GM21528 (cell line): ENCODE data around the gene CDKAL1.
"Not testable (repeated sequence)": the region's sequence is repeated elsewhere in the genome, so short reads cannot be mapped to it uniquely, and the experiment has no call there.

ENCODE experiments used
- ATAC-seq: cut with Tn5 transposase; IDR thresholded peaks from one replicate; pipeline ENCODE4 v1.9.1; 2021; ENCODE audit warnings: mild to moderate bottlenecking, moderate library complexity; ENCODE audit not compliant: unreplicated experiment, low FRiP score

Gene CDKAL1

GRCh38 chr6:21173678-21174077, 639.4 kb downstream of the CDKAL1 start:
- ATAC-seq: no peak

- no peak for ATAC-seq
Observed at GRCh38 chr6:21176197-21176596, 641.9 kb downstream of the CDKAL1 start.

GRCh38 chr6:21180155-21180554, 645.9 kb downstream of the CDKAL1 start:
- peak; percentile 62 for ATAC-seq

- no peak for ATAC-seq
Observed at GRCh38 chr6:21180800-21181337, 646.6 kb downstream of the CDKAL1 start.

- ATAC-seq: peak; percentile 67
Observed at GRCh38 chr6:21181866-21182265, 647.6 kb downstream of the CDKAL1 start.

GRCh38 chr6:21182589-21182988, 648.3 kb downstream of the CDKAL1 start:
- no peak for ATAC-seq

- no peak for ATAC-seq
Observed at GRCh38 chr6:21185861-21186478, 651.7 kb downstream of the CDKAL1 start.

- no peak for ATAC-seq
Observed at GRCh38 chr6:21186479-21187055, 652.3 kb downstream of the CDKAL1 start.

- no peak for ATAC-seq
Observed at GRCh38 chr6:21187485-21187884, 653.2 kb downstream of the CDKAL1 start.

GRCh38 chr6:21188505-21189223, 654.4 kb downstream of the CDKAL1 start:
- ATAC-seq: peak; percentile 68

GRCh38 chr6:21189759-21190158, 655.5 kb downstream of the CDKAL1 start:
- ATAC-seq: no peak

GRCh38 chr6:21190701-21191100, 656.4 kb downstream of the CDKAL1 start:
- no peak for ATAC-seq

GRCh38 chr6:21193790-21194475, 659.7 kb downstream of the CDKAL1 start:
- ATAC-seq: no peak

GRCh38 chr6:21195301-21195700, 661.0 kb downstream of the CDKAL1 start:
- not testable (repeated sequence) for ATAC-seq

- ATAC-seq: no peak
Observed at GRCh38 chr6:21198032-21198640, 663.9 kb downstream of the CDKAL1 start.

- no peak for ATAC-seq
Observed at GRCh38 chr6:21199262-21199661, 665.0 kb downstream of the CDKAL1 start.

GRCh38 chr6:21200134-21200870, 666.0 kb downstream of the CDKAL1 start:
- no peak for ATAC-seq

GRCh38 chr6:21201187-21201586, 666.9 kb downstream of the CDKAL1 start:
- no peak for ATAC-seq

GRCh38 chr6:21201637-21202350, 667.5 kb downstream of the CDKAL1 start:
- no peak for ATAC-seq
